C4-2B (cell line): Measurements from ENCODE around the gene ABHD17B.
"Not testable (repeated sequence)": the region's sequence is repeated elsewhere in the genome, so short reads cannot be mapped to it uniquely, and the experiment has no call there.

Experiments
- H3K27ac ChIP-seq: fragments of 450-650 bp; 2 replicates; pipeline ENCODE4 v1.5.1; 2017
- ZFX ChIP-seq: fragments of 450-650 bp; IDR thresholded peaks from 2 replicates; pipeline ENCODE4 v1.6.1; 2017
- TF ChIP-seq, protein P1 (sequence below): fragments of 450-650 bp; conservative IDR thresholded peaks from 2 replicates; pipeline ENCODE4 v1.5.1; 2017; ENCODE audit warnings: mild to moderate bottlenecking

ABHD17B gene

GRCh38 chr9:71915495-71915894 lies 4.5 kb upstream of the ABHD17B start:
- no peak overlapping the region for H3K27ac ChIP-seq
- TF ChIP-seq ZFX, result no peak
- TF ChIP-seq, protein P1, sequence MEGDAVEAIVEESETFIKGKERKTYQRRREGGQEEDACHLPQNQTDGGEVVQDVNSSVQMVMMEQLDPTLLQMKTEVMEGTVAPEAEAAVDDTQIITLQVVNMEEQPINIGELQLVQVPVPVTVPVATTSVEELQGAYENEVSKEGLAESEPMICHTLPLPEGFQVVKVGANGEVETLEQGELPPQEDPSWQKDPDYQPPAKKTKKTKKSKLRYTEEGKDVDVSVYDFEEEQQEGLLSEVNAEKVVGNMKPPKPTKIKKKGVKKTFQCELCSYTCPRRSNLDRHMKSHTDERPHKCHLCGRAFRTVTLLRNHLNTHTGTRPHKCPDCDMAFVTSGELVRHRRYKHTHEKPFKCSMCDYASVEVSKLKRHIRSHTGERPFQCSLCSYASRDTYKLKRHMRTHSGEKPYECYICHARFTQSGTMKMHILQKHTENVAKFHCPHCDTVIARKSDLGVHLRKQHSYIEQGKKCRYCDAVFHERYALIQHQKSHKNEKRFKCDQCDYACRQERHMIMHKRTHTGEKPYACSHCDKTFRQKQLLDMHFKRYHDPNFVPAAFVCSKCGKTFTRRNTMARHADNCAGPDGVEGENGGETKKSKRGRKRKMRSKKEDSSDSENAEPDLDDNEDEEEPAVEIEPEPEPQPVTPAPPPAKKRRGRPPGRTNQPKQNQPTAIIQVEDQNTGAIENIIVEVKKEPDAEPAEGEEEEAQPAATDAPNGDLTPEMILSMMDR, result no peak

DNA sequence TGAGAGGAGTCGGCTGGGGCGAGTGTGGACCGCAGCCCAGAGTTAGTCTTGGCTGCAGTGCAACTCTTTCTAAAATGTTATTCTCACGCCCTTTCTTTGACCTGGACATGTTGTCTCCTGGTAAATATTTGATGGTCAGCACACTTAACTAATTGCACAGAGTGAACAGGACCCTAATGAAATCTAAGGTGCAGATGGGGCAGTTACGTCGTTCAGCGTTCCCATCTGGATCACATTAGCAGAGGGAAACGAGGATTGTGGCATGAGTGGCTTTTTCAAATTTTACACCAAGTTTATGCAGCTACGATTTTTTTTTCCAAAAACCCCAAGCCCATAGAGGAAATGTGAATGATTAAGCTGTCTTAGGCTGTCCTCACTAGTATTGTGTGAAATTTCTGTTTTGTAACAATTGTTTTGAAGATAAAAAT lies 929 bp upstream of the ABHD17B start:
- TF ChIP-seq, protein P1, result no peak
- peak overlapping the region; percentile 80 for H3K27ac ChIP-seq

GRCh38 chr9:71910650-71911060 lies 338 bp downstream of the ABHD17B start:
- H3K27ac ChIP-seq, result peak overlapping the region; percentile 80
- TF ChIP-seq, protein P1, result no peak
- TF ChIP-seq ZFX, result peak; percentile 89

DNA sequence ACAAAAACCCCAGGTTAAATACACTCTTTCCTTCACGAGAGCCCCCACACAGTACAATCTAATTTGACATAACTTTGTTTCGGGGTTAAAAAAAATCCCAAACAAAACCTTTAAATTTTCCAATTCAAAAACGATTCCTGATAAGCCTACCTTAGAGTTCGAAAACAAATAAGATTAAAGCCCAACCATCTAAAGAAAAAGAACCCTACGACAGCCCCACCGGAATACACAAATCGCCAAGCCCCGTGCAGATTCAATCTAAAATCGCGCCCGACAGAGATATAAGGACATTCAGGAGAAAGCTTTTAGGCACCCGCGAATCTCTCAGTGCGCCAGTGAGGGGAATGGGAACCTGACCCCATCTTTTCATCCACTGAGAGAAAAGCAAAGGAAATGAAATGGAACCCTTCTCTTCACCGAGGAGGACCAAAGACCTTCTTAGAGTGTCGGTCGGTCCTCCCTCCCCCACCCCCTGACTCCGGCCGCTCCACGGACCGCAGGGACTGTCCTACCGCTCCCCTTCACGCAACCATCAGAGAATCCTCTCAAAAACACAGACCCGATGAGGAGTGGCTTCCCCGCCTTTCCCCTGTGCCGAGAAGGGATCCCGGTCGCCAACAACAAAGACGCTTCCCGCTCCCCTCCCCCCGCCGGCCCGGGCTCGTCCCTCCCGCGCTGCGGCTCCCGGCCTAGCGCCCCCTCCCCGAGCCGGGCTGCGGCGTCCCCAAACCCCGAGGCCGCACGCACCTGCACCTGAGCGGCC lies 925 bp downstream of the ABHD17B start:
- peak overlapping the region; percentile 80 for H3K27ac ChIP-seq
- no peak for TF ChIP-seq ZFX
- TF ChIP-seq, protein P1, result no peak

DNA sequence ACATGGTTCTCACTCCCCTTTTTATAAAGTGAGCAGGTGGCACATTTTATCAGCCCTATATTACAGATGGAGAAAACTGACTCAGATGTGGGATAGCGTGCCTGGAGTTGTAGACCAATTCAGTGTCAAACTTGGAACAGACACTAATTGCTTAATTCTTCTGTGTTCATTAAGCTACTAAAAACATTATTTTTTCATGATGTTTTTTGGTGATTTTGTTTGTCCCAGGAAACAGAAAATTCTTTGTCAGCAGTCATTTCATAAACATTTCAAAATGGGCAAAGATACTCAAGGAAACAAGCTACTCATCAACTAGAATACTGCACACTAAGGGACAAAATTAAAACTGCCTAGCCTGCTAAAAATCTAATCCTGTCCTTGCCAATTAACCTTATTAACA lies 2.2 kb downstream of the ABHD17B start:
- no peak overlapping the region for H3K27ac ChIP-seq

DNA sequence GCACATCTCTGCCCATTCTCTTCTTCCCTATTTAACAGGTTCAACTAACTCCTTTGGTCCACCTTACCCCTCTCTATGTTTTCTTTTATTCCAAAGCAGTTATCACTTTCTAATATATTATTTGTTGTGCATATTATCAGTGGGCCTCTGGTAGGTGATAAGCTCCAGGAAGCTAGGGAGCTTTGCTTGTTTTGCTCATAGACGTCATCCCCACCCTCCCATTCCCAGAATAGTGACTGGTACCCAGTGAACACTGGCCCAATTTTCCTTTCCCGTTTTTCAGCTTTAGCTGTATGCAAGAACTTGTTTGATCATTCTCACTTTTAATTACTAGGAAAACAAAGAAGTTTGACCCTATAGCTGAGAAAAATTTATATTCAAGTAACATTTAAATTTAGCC lies 6.9 kb downstream of the ABHD17B start:
- no peak for TF ChIP-seq ZFX
- TF ChIP-seq, protein P1, result no peak
- H3K27ac ChIP-seq, result no peak overlapping the region

More for the DNA sequence above, 2.2 kb downstream of the ABHD17B start:
- TF ChIP-seq, protein P1, result no peak
- no peak for TF ChIP-seq ZFX

- TF ChIP-seq, protein P1, result peak; percentile 14
- no peak for TF ChIP-seq ZFX
Observed at GRCh38 chr9:71901695-71902597, 9.0 kb downstream of the ABHD17B start.

DNA sequence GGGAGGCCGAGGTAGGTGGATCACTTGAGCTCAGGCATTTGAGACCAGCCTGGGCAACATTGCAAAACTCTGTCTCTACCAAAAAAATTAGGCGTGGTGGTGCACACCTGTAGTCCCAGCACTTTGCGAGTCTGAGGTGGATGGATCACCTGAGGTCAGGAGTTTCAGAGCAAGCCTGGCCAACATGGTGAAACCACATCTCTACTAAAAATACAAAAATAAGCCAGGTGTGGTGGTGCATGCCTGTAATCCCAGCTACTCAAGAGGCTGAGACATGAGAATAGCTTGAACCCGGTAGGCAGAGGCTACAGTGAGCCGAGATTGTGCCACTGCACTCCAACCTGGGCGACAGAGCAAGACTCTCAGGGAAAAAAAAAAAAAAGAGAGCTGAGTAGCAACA lies 12.2 kb downstream of the ABHD17B start:
- not testable (repeated sequence) for H3K27ac ChIP-seq

More at GRCh38 chr9:71901695-71902597, 9.0 kb downstream of the ABHD17B start:
- no peak overlapping the region for H3K27ac ChIP-seq
